Colonic mucosa (tissue), 4 donors: ENCODE results near the gene CERCAM. TPM values are rescaled to one million over a fixed set of nuclear protein-coding genes. Genes with fewer than 3 reads are reported as not detected.

ENCODE experiments used
- DNase-seq: peaks from one replicate; pipeline ENCODE4 v3.0.0-alpha.2; 2020
- H3K27ac ChIP-seq: fragments of 200-600 bp; one replicate; pipeline ENCODE4 v1.8.0; 2021
- H3K27me3 ChIP-seq: fragments of 200-600 bp; one replicate; pipeline ENCODE4 v1.8.0; 2021
- H3K36me3 ChIP-seq: fragments of 200-600 bp; one replicate; pipeline ENCODE4 v1.8.0; 2021
- H3K4me1 ChIP-seq: fragments of 200-600 bp; one replicate; pipeline ENCODE4 v1.8.0; 2021; ENCODE audit warnings: mild to moderate bottlenecking
- H3K4me3 ChIP-seq: fragments of 200-600 bp; one replicate; pipeline ENCODE4 v1.8.0; 2021
- H3K9ac ChIP-seq, 2 donors: one replicate each; pipeline ENCODE4 v1.7.0; 2013; ENCODE audit warnings: control low read depth in 2 of 2, low read depth in 2 of 2, low read length in 2 of 2
- H3K9me3 ChIP-seq: fragments of 200-600 bp; one replicate; pipeline ENCODE4 v1.8.0; 2021
- CTCF ChIP-seq: fragments of 200-600 bp; IDR thresholded peaks from one replicate; pipeline ENCODE4 v1.8.0; 2022; ENCODE audit warnings: antibody characterized with exemption, mild to moderate bottlenecking
- intact Hi-C: fragments of 100-400 bp; cut with DNase I; formaldehyde crosslinking; loops from one replicate; pipeline ENCODE4 v1.14.1; 2022
- total RNA-seq, 2 donors: library from RNA; stranded (reverse); fragmentation: NEBNext Ultra II Directional in 1 of 2; extraction: Animal tissue kit (Norgen Biotek cat#: 25700) in 1 of 2; gene quantifications; one replicate each; pipeline ENCODE4 v1.2.1, GENCODE V29; 2021
- donor health status: healthy.
- donor health status: DM: no; HTN: no; CAD: no.
- donor health status: DM: no; HTN: no; CAD: no.

CERCAM gene
- total RNA-seq, 2 donors from 2014 or later, result 4.9 to 9.3 TPM

GRCh38 chr9:128375865-128376264, 44.8 kb upstream of the CERCAM start:
- H3K4me1 ChIP-seq, result peaks cover 11% of the 10 kb centered on the region
- no peak for DNase-seq
- no peak overlapping the region for H3K4me3 ChIP-seq
- intact Hi-C loops, result no loop called here
- H3K9ac ChIP-seq, result no peak overlapping the region
- no peak overlapping the region for H3K27ac ChIP-seq
- H3K36me3 ChIP-seq, result no peaks in the 10 kb centered on the region
- no peaks in the 10 kb centered on the region for H3K27me3 ChIP-seq
- TF ChIP-seq CTCF, result no peak
- H3K9me3 ChIP-seq, result no peaks in the 10 kb centered on the region

- Histone ChIP-seq H3K9ac (no peak overlapping the region), H3K4me3 (no peak overlapping the region), H3K27me3 (no peaks in the 10 kb centered on the region), H3K27ac (no peak overlapping the region), H3K36me3 (peaks cover 5% of the 10 kb centered on the region), H3K4me1 (no peaks in the 10 kb centered on the region), H3K9me3 (no peaks in the 10 kb centered on the region)
- no peak for TF ChIP-seq CTCF
- DNase-seq, result no peak
- intact Hi-C loops, result loop anchor here (5.0 kb wide), 1 partner anchor 145 kb away; no protein-coding TSS in a partner anchor
These were observed 38.4 kb upstream of the CERCAM start for GRCh38 chr9:128382261-128382660.

GRCh38 chr9:128383007-128383753, 37.5 kb upstream of the CERCAM start:
- Histone ChIP-seq H3K4me3 (no peak overlapping the region), H3K9ac (no peak overlapping the region), H3K27me3 (no peaks in the 10 kb centered on the region), H3K9me3 (no peaks in the 10 kb centered on the region), H3K36me3 (peaks cover 5% of the 10 kb centered on the region), H3K27ac (no peak overlapping the region), H3K4me1 (no peaks in the 10 kb centered on the region)
- intact Hi-C loops, result loop anchor here (5.0 kb wide), 1 partner anchor 146 kb away; no protein-coding TSS in a partner anchor
- no peak for DNase-seq
- no peak for TF ChIP-seq CTCF

GRCh38 chr9:128383791-128384190, 36.9 kb upstream of the CERCAM start:
- intact Hi-C loops, result loop anchor here (5.0 kb wide), 1 partner anchor 146 kb away; no protein-coding TSS in a partner anchor
- DNase-seq, result no peak
- TF ChIP-seq CTCF, result no peak

GRCh38 chr9:128384801-128385495, 35.7 kb upstream of the CERCAM start:
- Histone ChIP-seq H3K36me3 (peaks cover 5% of the 10 kb centered on the region), H3K27ac (no peak overlapping the region), H3K9ac (no peak overlapping the region), H3K4me1 (no peaks in the 10 kb centered on the region), H3K4me3 (no peak overlapping the region), H3K27me3 (no peaks in the 10 kb centered on the region), H3K9me3 (no peaks in the 10 kb centered on the region)
- intact Hi-C loops, result loop anchor here (5.0 kb wide), 1 partner anchor 148 kb away; no protein-coding TSS in a partner anchor
- DNase-seq, result no peak
- no peak for TF ChIP-seq CTCF

More at GRCh38 chr9:128383791-128384190, 36.9 kb upstream of the CERCAM start:
- Histone ChIP-seq H3K9me3 (no peaks in the 10 kb centered on the region), H3K9ac (no peak overlapping the region), H3K27ac (no peak overlapping the region), H3K27me3 (no peaks in the 10 kb centered on the region), H3K36me3 (peaks cover 5% of the 10 kb centered on the region), H3K4me1 (no peaks in the 10 kb centered on the region), H3K4me3 (no peak overlapping the region)
